Cerebellar cortex (tissue), 1 donor: ENCODE data around the gene C4BPA.

Experiments used
- DNase-seq: peaks from one replicate; pipeline ENCODE4 v3.0.0-alpha.2; 2015; ENCODE audit warnings: low spot score

Gene C4BPA

GRCh38 chr1:207103892-207104373, at the start of gene C4BPA:
TSS of gene C4BPA (plus strand) at chr1:207104233. CDS start at chr1:207113026, 8,793 bp downstream.
- DNase-seq: no peak

- no peak for DNase-seq
These were observed 49.5 kb upstream of the C4BPA start for GRCh38 chr1:207054491-207054890.

- no peak for DNase-seq
These were observed 48.5 kb upstream of the C4BPA start for GRCh38 chr1:207055386-207056001.

GRCh38 chr1:207056673-207057072, 47.4 kb upstream of the C4BPA start:
- DNase-seq: no peak

GRCh38 chr1:207058252-207058651, 45.8 kb upstream of the C4BPA start:
- no peak for DNase-seq

- no peak for DNase-seq
These were observed 44.9 kb upstream of the C4BPA start for GRCh38 chr1:207058878-207059867.

- no peak for DNase-seq
These were observed 44.2 kb upstream of the C4BPA start for GRCh38 chr1:207059881-207060280.

- DNase-seq: no peak
These were observed 43.4 kb upstream of the C4BPA start for GRCh38 chr1:207060596-207060995.

- DNase-seq: no peak
These were observed 42.0 kb upstream of the C4BPA start for GRCh38 chr1:207062058-207062457.

- no peak for DNase-seq
These were observed 41.0 kb upstream of the C4BPA start for GRCh38 chr1:207063014-207063413.

- no peak for DNase-seq
These were observed 39.5 kb upstream of the C4BPA start for GRCh38 chr1:207064561-207064960.

GRCh38 chr1:207067185-207067584, 36.8 kb upstream of the C4BPA start:
- no peak for DNase-seq

GRCh38 chr1:207067665-207068064, 36.4 kb upstream of the C4BPA start:
- no peak for DNase-seq

GRCh38 chr1:207069061-207069460, 35.0 kb upstream of the C4BPA start:
- no peak for DNase-seq

GRCh38 chr1:207069858-207070506, 34.1 kb upstream of the C4BPA start:
- no peak for DNase-seq

GRCh38 chr1:207070811-207071210, 33.2 kb upstream of the C4BPA start:
- no peak for DNase-seq

GRCh38 chr1:207071426-207071825, 32.6 kb upstream of the C4BPA start:
- DNase-seq: no peak

- DNase-seq: no peak
These were observed 31.8 kb upstream of the C4BPA start for GRCh38 chr1:207072233-207072632.

GRCh38 chr1:207073906-207074820, 29.9 kb upstream of the C4BPA start:
- DNase-seq: no peak

GRCh38 chr1:207076181-207076955, 27.7 kb upstream of the C4BPA start:
- no peak for DNase-seq

GRCh38 chr1:207077012-207077411, 27.0 kb upstream of the C4BPA start:
- DNase-seq: no peak
